HL-60 (cell line): ENCODE results near the gene ZMIZ1.

ENCODE experiments used
- DNase-seq, 2 experiments: peaks; one replicate each; pipeline ENCODE4 v3.0.0-alpha.2; 2010 to 2020; ENCODE audit warnings: low read depth in 1 of 2, low spot score in 1 of 2
- H3K27ac ChIP-seq: fragments of 250-450 bp; sonication (Bioruptor Pico); replicated peaks from 2 replicates; pipeline ENCODE4 v1.5.1; 2020; ENCODE audit warnings: mild to moderate bottlenecking, moderate library complexity
- H3K27me3 ChIP-seq: fragments of 250-450 bp; sonication (Bioruptor Pico); 2 replicates; pipeline ENCODE4 v1.5.1; 2021; ENCODE audit warnings: mild to moderate bottlenecking, moderate library complexity; ENCODE audit not compliant: insufficient read depth, poor library complexity, severe bottlenecking
- H3K4me3 ChIP-seq: replicated peaks from 2 replicates; pipeline ENCODE4 v1.5.1; 2011; ENCODE audit warnings: mild to moderate bottlenecking, control low read depth, low read length; ENCODE audit not compliant: insufficient read depth
- CTCF ChIP-seq: IDR thresholded peaks from one replicate; pipeline ENCODE4 v1.5.1; 2011; ENCODE audit warnings: low read length, control low read depth, inconsistent platforms; ENCODE audit not compliant: insufficient read depth
- GABPA ChIP-seq: IDR thresholded peaks from 2 replicates; pipeline ENCODE4 v1.6.1; 2012; ENCODE audit warnings: low read depth
- POLR2AphosphoS5 ChIP-seq: IDR thresholded peaks from 2 replicates; pipeline ENCODE4 v1.6.1; 2012; ENCODE audit warnings: low read depth
- SPI1 ChIP-seq: IDR thresholded peaks from 2 replicates; pipeline ENCODE4 v1.6.1; 2012; ENCODE audit warnings: low read depth, mild to moderate bottlenecking, borderline replicate concordance
- TF ChIP-seq, protein P1 (sequence below): IDR thresholded peaks from 2 replicates; pipeline ENCODE4 v1.6.1; 2012; ENCODE audit warnings: low read depth; ENCODE audit not compliant: insufficient replicate concordance

ZMIZ1 gene

GRCh38 chr10:79054203-79055099, 14.3 kb upstream of the ZMIZ1 start:
- Histone ChIP-seq H3K4me3 (no peak overlapping the region), H3K27ac (no peak overlapping the region), H3K27me3 (no peaks in the 10 kb centered on the region)
- TF ChIP-seq GABPA = no peak
- no peak for TF ChIP-seq CTCF
- TF ChIP-seq SPI1 = no peak
- TF ChIP-seq, protein P1, sequence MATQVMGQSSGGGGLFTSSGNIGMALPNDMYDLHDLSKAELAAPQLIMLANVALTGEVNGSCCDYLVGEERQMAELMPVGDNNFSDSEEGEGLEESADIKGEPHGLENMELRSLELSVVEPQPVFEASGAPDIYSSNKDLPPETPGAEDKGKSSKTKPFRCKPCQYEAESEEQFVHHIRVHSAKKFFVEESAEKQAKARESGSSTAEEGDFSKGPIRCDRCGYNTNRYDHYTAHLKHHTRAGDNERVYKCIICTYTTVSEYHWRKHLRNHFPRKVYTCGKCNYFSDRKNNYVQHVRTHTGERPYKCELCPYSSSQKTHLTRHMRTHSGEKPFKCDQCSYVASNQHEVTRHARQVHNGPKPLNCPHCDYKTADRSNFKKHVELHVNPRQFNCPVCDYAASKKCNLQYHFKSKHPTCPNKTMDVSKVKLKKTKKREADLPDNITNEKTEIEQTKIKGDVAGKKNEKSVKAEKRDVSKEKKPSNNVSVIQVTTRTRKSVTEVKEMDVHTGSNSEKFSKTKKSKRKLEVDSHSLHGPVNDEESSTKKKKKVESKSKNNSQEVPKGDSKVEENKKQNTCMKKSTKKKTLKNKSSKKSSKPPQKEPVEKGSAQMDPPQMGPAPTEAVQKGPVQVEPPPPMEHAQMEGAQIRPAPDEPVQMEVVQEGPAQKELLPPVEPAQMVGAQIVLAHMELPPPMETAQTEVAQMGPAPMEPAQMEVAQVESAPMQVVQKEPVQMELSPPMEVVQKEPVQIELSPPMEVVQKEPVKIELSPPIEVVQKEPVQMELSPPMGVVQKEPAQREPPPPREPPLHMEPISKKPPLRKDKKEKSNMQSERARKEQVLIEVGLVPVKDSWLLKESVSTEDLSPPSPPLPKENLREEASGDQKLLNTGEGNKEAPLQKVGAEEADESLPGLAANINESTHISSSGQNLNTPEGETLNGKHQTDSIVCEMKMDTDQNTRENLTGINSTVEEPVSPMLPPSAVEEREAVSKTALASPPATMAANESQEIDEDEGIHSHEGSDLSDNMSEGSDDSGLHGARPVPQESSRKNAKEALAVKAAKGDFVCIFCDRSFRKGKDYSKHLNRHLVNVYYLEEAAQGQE = no peak
- no peak for TF ChIP-seq POLR2AphosphoS5
- DNase-seq = no peak

DNA sequence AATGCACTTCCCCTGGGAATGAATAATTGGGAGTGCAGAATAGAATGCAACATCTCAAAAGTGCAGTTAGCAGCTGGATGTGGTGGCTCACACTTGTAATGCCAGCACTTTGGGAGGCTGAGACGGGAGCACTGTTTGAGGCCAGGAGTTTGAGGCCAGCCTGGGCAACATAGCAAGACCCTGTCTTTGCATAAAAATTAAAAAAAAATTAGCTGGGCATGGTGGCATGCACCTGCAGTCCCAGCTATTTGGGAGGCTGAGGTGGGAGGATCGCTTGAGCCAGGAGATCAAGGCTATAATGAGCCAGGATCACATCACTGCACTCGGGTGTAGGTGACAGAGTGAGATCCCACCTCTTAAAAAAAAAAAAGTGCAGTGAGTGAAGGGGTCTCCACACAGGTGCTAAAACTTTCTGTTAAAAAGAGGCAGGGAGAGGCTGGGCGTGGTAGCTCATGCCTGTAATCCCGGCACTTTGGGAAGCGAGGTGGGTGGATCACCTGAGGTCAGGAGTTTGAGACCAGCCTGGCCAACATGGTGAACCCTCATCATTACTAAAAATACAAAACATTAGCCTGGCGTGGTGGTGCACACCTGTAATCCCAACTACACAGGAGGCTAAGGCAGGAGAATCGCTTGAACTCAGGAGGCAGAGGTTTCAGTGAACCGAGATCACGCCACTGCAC, 13.5 kb upstream of the ZMIZ1 start:
- TF ChIP-seq POLR2AphosphoS5 (no peak), CTCF (no peak), GABPA (no peak), SPI1 (no peak)
- TF ChIP-seq, protein P1 = no peak

DNA sequence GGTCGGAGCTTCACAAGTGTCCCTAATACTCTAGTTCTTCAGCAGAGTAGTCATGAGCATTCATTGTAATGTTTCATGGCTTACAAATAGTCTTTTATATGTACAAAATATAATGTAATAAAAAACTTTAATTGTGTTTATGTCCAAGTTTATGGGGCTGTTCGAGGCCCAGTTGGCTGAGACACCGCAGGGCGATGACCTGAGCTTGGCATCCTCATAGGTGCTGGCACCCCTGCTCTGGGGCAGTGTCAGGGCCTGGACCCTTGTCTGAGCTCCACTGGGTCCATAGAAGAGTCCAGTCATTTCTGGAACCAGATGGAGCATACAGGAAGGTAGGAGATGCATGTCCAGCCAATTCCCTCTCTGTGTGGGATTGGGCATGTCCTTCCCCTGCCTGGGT, 12.9 kb upstream of the ZMIZ1 start:
- Histone ChIP-seq H3K27me3 (no peaks in the 10 kb centered on the region), H3K4me3 (no peak overlapping the region), H3K27ac (no peak overlapping the region)
- no peak for DNase-seq
- no peak for TF ChIP-seq SPI1
- no peak for TF ChIP-seq GABPA
- no peak for TF ChIP-seq POLR2AphosphoS5
- TF ChIP-seq, protein P1 = no peak
- no peak for TF ChIP-seq CTCF

More for the DNA sequence above, 13.5 kb upstream of the ZMIZ1 start:
- DNase-seq = no peak
- no peak overlapping the region for H3K27ac ChIP-seq
- no peaks in the 10 kb centered on the region for H3K27me3 ChIP-seq
- H3K4me3 ChIP-seq = no peak overlapping the region
